ENCODE results near the gene RTN4R. TPM values are rescaled to one million over a fixed set of nuclear protein-coding genes. Genes with fewer than 3 reads are reported as not detected.
A peak's percentile ranks its signal among the peaks of the same experiment; 100 is the strongest.
"Not testable (repeated sequence)": the region's sequence is repeated elsewhere in the genome, so short reads cannot be mapped to it uniquely, and the experiment has no call there.

The RTN4R gene
- 10 to 100 TPM in 1 of 2 donors, 1 to 10 TPM in 1; 8.9 to 10.9 TPM for total RNA-seq
- 1 to 10 TPM; 3.7 to 9.5 (median 5.9) TPM for polyA plus RNA-seq (ENCODE audit: insufficient read length in 6 of 6)
- long read RNA-seq, donor 1, transcript RTN4R-203 (2 exons, 1,973 nt), result major isoform, 5 of 8 reads
- long read RNA-seq, donor 1, partial matches to known transcripts, result 0 of 8 reads
- long read RNA-seq, donor 1, other reads (novel, unspliced or antisense), result 0 of 8 reads
- long read RNA-seq, donor 2, partial matches to known transcripts, result 0 of 4 reads
- long read RNA-seq, donor 2, other reads (novel, unspliced or antisense), result 0 of 4 reads
- long read RNA-seq, donor 3, transcript RTN4R-201 (2 exons, 2,157 nt), result major isoform, 6 of 6 reads
- long read RNA-seq, donor 3, partial matches to known transcripts, result 0 of 6 reads
- long read RNA-seq, donor 3, other reads (novel, unspliced or antisense), result 0 of 6 reads
- long read RNA-seq, donor 4, result 0 reads
- long read RNA-seq, donor 5, transcript RTN4R-201 (2 exons, 2,157 nt), result major isoform, 5 of 5 reads
- long read RNA-seq, donor 5, partial matches to known transcripts, result 0 of 5 reads
- long read RNA-seq, donor 5, other reads (novel, unspliced or antisense), result 0 of 5 reads
- long read RNA-seq, donor 6, partial matches to known transcripts, result 0 of 3 reads
- long read RNA-seq, donor 6, other reads (novel, unspliced or antisense), result 0 of 3 reads
- long read RNA-seq, donor 7, result 0 reads
- long read RNA-seq, donor 8, partial matches to known transcripts, result 0 of 4 reads
- long read RNA-seq, donor 8, other reads (novel, unspliced or antisense), result 0 of 4 reads
- long read RNA-seq, donor 9, result 0 reads
- long read RNA-seq, donor 10, partial matches to known transcripts, result 0 of 3 reads
- long read RNA-seq, donor 10, other reads (novel, unspliced or antisense), result 3 of 3 reads
- long read RNA-seq, donor 11, transcript RTN4R-201 (2 exons, 2,157 nt), result major isoform, 16 of 16 reads
- long read RNA-seq, donor 11, partial matches to known transcripts, result 0 of 16 reads
- long read RNA-seq, donor 11, other reads (novel, unspliced or antisense), result 0 of 16 reads
- long read RNA-seq, donor 12, transcript RTN4R-201 (2 exons, 2,157 nt), result major isoform, 6 of 7 reads
- long read RNA-seq, donor 12, partial matches to known transcripts, result 0 of 7 reads
- long read RNA-seq, donor 12, other reads (novel, unspliced or antisense), result 0 of 7 reads

DNA sequence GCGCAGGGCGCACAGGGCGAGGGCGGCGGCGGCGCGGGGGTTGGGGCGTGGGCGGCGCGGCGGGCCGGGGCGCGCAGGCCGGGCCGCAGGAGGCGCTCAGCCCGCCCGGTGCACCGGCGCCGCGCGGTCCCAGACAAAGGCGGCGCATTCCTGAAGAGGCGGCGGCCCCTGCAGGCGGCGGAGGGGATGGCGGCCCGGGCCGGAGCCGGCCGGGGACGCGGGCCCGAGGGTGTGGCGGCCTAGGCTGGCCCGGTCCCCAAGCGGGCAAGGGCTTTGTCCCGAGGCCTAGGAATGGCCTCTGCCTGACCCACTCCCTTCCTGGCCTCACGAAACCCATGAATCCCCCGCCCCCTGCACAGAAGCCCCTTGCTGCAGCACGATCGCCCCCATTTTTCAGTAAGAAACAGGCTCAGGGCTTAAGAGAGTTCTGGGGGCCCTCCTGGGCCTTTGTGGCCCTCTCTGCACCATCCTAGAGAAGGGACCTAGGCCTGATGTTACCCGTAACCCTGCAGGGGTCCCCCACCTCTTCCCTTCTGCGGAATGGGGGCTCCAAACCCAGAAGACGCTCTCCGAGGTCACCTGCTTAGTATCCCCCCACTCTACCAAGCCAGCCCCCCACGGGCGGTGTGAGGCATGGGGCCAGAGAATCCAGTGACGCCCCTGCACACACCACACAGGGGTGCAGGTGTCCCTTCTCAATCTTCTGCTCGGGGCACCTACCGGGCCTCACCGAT is at the start of gene RTN4R:
TSS of gene RTN4R (minus strand) at position 40 of the 734 bp plus-strand sequence. CDS start 226 bp downstream, outside the sequence.
- H3K36me3 ChIP-seq, result no peaks in the 10 kb centered on the region
- H3K27me3 ChIP-seq, result peaks cover 0 to 12% of the 10 kb centered on the region in 2 donors
- TF ChIP-seq, protein P1, sequence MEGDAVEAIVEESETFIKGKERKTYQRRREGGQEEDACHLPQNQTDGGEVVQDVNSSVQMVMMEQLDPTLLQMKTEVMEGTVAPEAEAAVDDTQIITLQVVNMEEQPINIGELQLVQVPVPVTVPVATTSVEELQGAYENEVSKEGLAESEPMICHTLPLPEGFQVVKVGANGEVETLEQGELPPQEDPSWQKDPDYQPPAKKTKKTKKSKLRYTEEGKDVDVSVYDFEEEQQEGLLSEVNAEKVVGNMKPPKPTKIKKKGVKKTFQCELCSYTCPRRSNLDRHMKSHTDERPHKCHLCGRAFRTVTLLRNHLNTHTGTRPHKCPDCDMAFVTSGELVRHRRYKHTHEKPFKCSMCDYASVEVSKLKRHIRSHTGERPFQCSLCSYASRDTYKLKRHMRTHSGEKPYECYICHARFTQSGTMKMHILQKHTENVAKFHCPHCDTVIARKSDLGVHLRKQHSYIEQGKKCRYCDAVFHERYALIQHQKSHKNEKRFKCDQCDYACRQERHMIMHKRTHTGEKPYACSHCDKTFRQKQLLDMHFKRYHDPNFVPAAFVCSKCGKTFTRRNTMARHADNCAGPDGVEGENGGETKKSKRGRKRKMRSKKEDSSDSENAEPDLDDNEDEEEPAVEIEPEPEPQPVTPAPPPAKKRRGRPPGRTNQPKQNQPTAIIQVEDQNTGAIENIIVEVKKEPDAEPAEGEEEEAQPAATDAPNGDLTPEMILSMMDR (IDR thresholded peaks at IDR 0.05), result peak; percentile 36 to 75
- DNase-seq (peak in 3 of 4 donors; percentile 35 to 90 (median 67)), ATAC-seq (peak; percentile 89)
- intact Hi-C loops (cut with DNase I), result loop anchor here in 1 of 2 donors (5.0 kb wide), 1 partner anchor 111 kb away; no protein-coding TSS in a partner anchor
- no peaks in the 10 kb centered on the region for H3K9me3 ChIP-seq
- peak within 1 kb of the TSS; percentile 41 to 48 for H3K4me3 ChIP-seq
- H3K4me1 ChIP-seq, result peaks cover 0 to 13% of the 10 kb centered on the region in 2 donors
- H3K27ac ChIP-seq, result peak within 1 kb of the TSS in 1 of 2 donors; percentile 41

DNA sequence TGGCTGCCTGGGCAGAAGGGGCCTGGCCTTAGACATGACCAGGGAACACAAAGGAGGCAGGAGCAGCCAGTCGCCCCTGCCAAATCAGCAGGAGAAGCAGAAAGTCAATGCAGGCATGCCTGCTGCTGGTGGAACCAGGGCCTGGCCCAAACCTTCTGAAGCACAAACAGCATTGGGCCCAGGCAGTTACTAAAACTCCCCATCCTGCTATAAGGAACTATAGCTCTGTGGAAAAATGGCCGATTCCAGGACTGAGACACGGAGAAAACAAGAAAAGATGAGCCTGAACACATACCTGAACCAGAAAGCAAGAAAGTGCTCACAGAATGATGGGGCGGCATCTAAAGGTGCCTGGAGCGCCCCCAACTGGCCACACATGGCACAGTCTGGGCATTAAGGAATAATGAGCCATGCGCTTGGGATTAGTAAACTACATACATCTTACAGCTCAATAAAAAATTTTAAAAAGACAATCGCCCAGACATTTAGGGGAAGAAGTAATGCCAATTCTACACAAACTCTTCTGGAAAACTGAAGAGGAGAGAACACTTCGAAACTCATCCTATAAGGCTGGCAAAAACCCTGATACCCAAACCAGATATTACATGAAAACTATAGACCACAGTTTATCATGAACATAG is 49.4 kb upstream of the RTN4R start:
- H3K4me3 ChIP-seq; H3K27me3 ChIP-seq; H3K36me3 ChIP-seq; H3K9me3 ChIP-seq; H3K27ac ChIP-seq; ATAC-seq; intact Hi-C loops (cut with DNase I): not testable (repeated sequence)
- peaks cover 8 to 34% of the 10 kb centered on the region in 2 donors for H3K4me1 ChIP-seq
- peak in 1 of 4 donors; percentile 56 for DNase-seq
- TF ChIP-seq, protein P1 (IDR thresholded peaks at IDR 0.05), result peak; percentile 42 to 49

DNA sequence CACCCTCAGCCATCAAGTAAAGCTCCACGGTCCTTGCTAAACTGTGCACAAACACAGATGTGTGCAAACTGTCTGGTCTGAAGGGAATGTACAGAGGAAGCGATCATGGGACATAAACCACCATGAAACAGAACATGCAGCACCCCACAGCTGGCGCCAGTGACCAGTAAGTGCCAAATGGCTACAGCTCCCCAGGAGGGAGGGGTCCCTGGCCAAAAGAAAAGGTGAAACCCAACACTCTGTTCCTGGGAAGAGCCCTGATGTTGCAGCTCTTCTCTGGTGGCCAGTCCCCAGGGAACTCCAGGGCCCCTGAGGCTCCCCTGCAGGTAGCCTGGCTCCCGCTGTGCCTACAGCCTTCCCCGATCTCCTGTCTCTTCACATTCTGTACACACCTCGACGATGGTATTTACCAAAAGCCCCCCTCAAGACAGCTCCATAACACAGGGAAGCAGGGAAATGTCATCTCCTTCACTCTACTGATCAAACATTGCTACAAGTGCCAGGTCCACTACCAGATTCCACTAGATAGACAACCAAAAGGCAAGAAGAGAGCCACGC is 48.8 kb upstream of the RTN4R start:
- H3K4me3 ChIP-seq, result no peak overlapping the region
- H3K36me3 ChIP-seq, result peaks cover 0 to 7% of the 10 kb centered on the region in 2 donors
- H3K27me3 ChIP-seq, result no peaks in the 10 kb centered on the region
- ATAC-seq (no peak), DNase-seq (peak in 1 of 4 donors; percentile 24)
- H3K4me1 ChIP-seq, result peaks cover 8 to 34% of the 10 kb centered on the region in 2 donors
- no peak overlapping the region for H3K27ac ChIP-seq
- TF ChIP-seq, protein P1 (IDR thresholded peaks at IDR 0.05), result no peak
- intact Hi-C loops (cut with DNase I), result no loop called here
- no peaks in the 10 kb centered on the region for H3K9me3 ChIP-seq

DNA sequence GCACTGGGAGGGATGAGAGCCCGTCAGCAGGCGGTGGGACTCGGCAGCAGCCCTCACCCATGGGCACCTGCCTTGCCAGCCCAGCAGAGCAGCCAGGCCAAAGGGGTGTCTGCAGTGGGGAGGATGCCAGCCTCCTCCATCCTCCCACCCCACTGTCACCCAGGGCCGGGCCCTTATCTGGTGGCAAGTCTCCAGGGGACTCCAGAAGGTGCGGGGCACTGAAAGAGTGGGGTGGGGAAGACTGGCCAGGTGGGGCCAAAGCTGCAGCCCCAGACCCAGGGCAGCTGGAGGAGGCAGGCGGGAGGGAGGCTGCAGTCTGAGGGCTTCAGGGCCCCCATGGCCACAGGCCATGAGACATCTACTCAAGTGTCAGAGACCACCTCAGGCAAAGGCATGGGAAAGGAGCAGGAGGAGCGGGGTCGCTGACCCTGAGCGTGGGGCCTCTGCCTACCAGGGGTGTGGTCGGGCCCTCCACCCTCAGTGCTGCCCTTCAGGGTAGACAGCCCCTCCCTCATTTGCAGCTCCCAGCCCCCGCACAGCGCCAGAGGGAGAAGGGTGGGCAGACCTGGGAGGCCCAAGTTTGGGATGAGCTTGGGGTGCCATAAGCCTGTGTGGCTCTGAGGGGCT is 48.2 kb upstream of the RTN4R start:
- H3K4me3 ChIP-seq, result no peak overlapping the region
- peaks cover 0 to 7% of the 10 kb centered on the region in 2 donors for H3K36me3 ChIP-seq
- TF ChIP-seq, protein P1 (IDR thresholded peaks at IDR 0.05), result no peak
- H3K27me3 ChIP-seq, result no peaks in the 10 kb centered on the region
- peaks cover 8 to 33% of the 10 kb centered on the region in 2 donors for H3K4me1 ChIP-seq
- DNase-seq, result peak in 1 of 4 donors; percentile 78
- no peak for ATAC-seq
- no peak overlapping the region for H3K27ac ChIP-seq
- no peaks in the 10 kb centered on the region for H3K9me3 ChIP-seq
- intact Hi-C loops (cut with DNase I), result no loop called here

Measured in left lung (tissue), 14 donors.